GM21825 (cell line): ENCODE results near the gene FLT1.

ENCODE experiments used
- ATAC-seq: cut with Tn5 transposase; IDR thresholded peaks from one replicate; pipeline ENCODE4 v1.9.1; 2021; ENCODE audit warnings: mild to moderate bottlenecking, moderate library complexity; ENCODE audit not compliant: unreplicated experiment

Gene FLT1, protein sequence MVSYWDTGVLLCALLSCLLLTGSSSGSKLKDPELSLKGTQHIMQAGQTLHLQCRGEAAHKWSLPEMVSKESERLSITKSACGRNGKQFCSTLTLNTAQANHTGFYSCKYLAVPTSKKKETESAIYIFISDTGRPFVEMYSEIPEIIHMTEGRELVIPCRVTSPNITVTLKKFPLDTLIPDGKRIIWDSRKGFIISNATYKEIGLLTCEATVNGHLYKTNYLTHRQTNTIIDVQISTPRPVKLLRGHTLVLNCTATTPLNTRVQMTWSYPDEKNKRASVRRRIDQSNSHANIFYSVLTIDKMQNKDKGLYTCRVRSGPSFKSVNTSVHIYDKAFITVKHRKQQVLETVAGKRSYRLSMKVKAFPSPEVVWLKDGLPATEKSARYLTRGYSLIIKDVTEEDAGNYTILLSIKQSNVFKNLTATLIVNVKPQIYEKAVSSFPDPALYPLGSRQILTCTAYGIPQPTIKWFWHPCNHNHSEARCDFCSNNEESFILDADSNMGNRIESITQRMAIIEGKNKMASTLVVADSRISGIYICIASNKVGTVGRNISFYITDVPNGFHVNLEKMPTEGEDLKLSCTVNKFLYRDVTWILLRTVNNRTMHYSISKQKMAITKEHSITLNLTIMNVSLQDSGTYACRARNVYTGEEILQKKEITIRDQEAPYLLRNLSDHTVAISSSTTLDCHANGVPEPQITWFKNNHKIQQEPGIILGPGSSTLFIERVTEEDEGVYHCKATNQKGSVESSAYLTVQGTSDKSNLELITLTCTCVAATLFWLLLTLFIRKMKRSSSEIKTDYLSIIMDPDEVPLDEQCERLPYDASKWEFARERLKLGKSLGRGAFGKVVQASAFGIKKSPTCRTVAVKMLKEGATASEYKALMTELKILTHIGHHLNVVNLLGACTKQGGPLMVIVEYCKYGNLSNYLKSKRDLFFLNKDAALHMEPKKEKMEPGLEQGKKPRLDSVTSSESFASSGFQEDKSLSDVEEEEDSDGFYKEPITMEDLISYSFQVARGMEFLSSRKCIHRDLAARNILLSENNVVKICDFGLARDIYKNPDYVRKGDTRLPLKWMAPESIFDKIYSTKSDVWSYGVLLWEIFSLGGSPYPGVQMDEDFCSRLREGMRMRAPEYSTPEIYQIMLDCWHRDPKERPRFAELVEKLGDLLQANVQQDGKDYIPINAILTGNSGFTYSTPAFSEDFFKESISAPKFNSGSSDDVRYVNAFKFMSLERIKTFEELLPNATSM (N-terminal part only)

DNA sequence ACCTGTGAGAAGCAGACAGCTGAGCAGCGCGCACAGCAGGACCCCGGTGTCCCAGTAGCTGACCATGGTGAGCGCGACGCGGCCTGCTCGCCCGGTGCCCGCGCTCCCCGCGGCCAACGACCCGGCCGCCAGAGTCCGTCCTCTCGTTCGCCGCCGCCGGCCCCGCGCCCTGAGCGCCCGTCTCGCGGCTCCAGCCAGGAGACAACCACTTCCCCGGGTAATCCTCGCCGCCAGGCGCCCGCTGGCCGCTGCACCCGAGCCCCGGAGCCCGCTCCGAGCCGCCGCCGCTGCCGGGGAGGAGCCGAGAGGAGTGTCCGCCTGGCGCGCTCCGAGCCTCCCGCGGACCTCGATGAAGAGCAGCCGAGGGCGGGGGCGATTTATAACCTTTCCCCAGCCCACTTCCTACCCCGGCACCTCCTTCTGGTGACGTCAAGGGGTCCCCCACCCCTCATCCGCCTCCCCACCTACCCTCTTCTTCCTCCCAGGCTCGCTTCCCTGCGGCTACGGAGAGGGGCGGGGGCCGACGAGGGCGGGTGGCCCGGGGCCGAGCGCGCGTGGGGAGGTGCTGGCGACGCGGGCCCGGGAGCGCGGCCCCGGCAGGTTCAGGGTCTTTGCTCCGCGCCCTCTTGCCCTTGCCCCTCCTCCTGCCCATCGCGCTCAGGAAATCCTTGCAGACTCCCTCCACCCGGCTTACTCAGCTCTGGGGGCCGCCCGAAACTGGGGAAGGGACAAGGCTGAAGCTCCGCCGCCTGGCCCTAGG is at the start of gene FLT1:
FLT1 (minus strand) TSS at position 351 of the 760 bp plus-strand sequence; CDS start at position 66, 285 bp downstream.
- no peak for ATAC-seq

DNA sequence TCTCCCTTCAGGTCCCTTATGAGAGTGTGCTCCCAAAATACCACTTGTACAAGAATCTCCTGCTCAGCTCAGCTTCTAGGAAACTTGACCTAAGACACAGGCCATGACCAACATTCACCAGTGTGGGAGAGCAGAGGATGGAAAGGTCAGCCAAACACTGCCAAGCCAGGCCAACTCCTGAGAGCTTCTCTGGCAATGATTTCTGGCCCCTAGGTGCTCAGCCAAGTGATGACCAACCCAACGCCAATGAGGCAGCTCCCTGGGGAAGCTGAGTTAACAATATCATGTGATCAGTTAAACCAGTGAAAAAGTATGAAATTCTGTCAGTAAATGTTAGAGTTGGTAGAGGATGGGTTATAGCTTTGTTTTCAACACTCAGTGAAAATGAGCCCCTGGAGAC is 49.1 kb upstream of the FLT1 start:
- no peak for ATAC-seq

DNA sequence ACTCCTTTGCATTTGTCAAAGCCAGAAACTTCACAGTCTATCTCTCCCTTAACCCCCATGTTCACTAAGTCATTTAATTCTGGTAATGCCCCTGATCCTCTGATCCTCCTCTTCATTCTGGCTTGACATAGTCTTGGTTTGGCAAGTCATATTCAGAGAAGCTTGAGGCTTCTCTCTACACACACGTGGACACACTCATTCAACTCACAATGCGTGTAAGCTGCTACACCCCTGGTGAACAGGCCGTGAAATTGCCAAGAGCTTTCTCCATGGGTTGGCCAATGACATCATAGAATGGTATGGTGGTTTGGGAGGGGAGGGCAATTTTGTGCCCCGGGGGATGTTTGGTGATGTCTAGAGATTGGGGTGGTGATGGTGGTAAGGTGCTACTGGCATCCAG is 47.9 kb upstream of the FLT1 start:
- ATAC-seq = no peak

DNA sequence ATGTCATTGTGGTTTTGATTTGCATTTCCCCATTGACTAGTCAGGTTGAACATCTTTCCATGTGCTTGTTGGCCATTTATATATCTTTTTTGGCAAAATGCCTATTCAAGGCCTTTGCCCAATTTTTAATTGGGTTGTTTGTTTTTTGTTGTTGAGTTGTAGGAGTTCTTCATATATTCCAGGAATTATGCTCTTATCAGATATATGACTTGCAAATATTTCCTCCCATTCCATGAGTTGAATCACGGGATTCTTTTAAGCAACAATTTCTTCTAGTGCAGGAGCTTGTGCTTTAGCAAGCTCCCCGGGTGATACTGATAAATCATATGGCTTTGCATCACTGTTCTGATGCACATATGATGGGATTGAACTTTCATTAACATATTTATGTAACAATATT is 47.0 kb upstream of the FLT1 start:
- ATAC-seq = no peak

DNA sequence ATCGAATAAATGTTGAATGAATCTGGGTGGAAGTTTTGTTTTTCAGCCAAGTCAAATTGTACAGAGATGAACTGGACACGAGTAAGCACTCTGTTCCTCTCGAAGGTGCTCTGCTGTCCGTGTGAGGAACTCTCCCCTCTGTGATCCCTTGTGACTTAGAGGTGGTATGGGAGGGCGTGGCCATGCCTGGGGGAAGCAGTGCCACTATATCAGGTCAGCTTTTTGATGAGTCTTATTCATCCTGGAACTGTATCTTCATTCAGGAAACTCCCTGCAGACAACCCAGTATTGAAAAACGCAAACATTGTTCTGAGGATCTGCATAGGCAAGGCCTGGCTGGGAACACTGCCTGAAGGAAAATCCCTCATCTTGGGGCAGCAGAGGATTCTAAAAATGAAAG is 45.7 kb upstream of the FLT1 start:
- ATAC-seq = peak; percentile 80

DNA sequence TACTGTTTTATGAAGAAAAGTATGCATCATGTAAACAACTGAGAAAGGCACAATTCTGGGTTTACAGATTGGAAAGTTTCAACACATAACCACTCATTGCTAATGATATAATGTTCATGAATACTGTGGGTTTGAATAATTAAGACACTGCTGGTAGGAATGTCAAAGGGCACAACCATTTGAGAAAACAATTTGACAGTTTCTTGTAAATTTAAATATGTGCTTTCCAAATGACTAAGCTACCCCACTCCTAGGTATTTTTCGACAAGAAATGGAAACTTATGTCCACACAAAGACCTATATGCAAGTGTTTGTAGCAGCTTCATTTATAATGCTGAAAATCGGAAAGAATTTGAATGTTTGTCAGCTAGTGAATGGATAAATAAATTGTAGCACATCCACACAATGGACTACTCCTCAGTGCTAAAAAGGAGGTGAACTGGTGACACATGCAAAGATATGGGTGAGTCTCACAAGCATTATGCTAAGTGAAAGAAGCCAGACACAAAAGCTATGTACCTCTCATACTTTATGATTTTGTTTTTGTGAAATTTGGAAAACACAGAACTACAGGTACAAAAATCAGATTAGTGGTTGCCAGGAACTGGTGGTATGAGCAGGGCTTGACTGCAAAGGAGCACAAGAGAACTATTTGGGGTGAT is 44.8 kb upstream of the FLT1 start:
- no peak for ATAC-seq

DNA sequence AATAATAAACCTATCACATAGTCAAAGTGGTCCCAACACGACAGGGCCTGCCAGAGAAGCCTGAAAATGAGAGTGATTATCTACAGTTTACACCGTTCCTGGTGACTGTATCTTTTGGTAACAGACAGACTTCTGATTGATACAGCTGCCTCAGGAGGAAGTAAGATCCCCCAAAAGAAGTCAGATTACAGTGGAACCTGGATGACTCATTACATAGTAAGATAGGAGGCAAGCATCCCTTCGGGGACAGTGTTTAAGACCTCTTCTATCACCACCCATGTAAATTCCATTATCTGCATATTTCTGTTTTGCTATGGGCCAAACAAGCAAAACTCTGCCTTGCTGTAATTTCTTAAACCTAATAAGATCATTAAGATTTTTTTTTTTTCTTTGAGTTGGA is 44.0 kb upstream of the FLT1 start:
- ATAC-seq = no peak

DNA sequence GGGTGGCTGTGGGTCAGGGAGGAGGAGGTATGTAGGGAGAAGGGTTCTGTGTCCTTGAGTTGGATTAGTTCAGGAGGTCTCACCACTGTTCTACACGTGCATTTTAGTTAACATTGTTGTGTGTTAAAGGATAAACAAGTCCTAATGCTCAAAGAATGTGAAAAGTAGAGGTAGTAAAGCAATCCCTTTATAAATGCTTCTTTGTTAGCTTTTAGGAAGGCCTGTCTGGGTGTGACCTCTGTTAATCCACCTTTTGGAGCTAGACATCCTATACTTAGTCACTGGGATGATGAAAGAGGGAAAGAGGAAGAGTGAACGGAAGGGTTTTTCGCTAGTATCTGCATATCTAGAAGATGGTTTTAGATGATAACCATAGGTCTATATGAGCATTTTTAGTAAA is 42.2 kb upstream of the FLT1 start:
- no peak for ATAC-seq

DNA sequence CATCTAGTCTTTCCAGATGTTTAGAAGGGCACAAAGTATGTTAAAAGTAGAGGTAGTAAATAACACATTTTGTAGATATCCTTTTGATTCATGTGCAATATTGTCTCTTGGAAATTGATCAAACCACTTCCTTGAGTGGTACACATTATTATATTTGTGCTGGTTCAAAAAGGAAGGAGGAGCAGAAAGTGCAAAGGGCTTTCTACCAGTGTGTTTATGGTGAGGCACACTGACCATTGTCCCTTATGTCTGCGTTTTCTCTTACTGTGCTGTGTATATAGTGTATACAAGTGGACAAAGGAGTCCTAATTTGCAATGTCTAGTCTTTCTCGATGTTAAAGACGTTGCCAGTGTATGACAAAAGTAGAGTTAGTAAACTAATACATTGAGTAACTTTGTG is 41.4 kb upstream of the FLT1 start:
- no peak for ATAC-seq

DNA sequence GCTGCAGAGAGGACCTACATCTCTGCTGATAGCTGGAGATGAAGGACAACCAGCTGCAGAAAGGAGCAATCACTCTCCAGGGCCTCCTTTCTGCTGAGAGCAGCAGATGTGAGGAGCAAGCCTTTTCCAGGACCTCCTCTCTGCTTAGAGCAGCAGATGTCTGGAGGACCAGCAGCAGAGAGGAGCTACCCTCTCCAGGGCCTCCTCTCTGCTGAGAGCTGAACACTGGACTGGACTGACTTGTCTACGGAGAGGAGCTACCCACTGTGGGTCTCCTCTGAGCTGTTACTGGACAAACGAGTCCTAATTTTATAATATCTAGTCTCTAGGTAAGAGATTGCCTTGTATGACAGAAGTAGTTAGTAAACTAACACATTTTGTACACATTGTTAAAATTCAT is 40.8 kb upstream of the FLT1 start:
- no peak for ATAC-seq

DNA sequence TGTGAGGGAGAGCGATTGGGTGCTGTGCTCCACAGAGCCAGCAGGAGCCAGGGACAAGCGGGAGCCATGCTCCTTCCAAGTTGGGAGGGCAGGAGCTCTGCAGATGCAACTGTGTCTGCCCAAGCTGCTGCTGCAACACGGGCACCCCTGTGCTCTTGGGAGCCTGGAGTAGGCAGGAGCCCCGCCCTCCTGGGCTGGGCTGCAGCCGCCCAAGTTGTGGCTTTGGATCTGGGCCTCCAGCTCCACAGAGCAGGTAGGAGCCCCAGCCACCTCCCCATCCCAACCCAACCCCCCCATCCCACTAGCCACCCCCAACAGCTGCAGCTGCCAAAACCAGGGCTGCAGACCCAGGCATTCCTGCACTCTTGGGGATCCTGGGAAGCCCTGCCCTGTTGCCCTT is 39.9 kb upstream of the FLT1 start:
- no peak for ATAC-seq

DNA sequence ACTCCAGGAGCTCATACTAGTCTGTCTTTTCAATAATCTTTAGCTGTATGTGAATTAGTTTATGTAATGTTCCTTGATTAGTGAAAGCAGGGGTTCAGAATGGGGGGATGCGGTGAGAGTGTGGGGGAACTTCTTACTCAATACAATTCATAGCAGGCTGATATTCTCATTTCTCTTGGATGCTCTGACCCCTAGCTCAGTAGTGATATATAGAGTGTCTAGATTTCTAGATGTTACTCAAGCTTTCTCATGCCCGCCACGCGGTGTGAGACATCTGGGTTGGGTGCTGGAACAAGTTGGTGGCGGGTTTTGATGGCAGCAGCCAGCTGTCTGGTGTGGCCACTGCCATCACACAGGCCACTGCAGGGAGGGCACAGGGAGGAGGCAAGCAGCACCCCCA is 39.3 kb upstream of the FLT1 start:
- ATAC-seq = no peak

DNA sequence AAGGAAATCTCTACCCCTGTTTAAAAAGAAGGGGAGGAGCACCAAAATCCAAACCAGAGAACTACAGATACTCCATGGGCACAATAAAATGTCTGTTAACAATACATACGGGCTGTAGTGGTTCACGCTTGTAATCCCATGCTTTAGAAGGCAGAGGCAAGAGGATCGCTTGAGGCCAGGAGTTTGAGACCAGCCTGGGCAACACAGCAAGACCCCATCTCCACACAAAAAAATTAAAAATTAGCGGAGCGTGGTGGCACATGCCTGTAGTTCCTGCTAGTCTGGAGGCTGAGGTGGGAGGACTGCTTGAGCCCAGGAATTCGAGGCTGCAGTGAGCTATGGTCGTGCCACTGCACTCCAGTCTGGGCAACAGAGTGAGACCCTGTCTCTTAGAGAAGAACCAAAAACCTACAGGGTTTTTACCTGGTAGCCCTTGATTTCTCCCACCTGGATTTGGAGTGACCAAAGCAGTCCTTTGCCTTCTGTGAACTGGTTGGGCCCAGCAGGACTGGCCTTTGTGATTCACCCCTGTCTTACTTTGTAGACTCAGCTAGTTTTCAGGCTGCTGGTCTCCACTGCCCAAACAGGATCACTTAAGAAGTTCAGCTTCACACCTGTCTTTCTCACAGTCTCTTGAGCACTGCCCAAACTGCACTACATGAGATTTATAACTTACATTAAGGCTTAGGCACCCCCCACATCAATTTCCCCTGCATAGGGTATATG is 38.7 kb upstream of the FLT1 start:
- ATAC-seq = no peak

DNA sequence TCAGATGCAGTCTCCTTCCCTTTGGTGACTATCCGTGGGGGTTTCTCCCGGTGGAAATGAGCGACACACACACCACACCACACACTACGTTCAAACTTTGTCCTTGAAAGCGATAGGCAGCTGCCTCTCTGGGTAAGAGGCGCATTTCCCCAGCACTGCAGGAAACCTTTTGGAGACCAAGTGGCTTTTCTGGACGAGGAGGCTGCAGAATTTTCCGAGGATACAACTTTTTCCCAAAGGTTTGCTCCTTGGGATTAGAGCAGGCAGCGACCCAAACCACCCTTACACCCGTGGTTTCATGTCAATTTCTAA is 38.2 kb upstream of the FLT1 start:
- no peak for ATAC-seq

DNA sequence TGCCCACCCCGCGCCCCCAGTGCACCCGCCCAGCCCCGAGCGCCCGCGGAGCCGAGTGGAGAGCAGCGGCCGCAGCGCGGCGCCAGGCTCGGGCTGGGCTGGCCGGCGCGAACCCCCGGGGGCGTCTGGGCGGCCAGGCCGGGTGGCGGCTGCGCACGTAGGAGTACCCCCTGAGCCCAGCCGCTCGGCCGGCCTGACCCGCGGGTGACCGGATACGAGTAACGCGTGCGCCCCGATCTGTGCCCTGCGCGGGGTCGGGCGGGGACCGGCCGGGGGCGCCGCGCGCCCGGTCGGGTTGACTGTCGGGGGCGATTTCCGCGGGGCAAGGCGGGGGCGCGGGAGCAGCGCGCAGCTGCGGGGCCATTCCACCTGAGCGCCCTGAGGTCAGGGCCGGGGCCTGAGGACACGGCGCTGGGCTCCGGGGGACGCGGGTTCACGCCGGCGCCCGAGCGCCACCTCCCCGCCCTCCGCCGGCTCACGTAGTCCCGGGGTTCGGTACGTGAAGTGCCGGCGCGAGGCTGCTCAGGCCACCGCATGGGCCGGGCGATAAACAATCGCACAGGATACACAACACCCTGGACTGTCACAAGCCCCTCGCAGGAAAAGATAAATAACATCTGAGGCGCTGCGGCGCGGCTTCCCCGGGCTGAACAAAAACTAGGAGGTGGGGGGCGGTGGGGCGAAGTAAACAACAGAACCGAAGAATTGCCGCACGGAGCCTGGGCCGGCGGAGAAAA is 37.6 kb upstream of the FLT1 start:
- ATAC-seq = no peak

DNA sequence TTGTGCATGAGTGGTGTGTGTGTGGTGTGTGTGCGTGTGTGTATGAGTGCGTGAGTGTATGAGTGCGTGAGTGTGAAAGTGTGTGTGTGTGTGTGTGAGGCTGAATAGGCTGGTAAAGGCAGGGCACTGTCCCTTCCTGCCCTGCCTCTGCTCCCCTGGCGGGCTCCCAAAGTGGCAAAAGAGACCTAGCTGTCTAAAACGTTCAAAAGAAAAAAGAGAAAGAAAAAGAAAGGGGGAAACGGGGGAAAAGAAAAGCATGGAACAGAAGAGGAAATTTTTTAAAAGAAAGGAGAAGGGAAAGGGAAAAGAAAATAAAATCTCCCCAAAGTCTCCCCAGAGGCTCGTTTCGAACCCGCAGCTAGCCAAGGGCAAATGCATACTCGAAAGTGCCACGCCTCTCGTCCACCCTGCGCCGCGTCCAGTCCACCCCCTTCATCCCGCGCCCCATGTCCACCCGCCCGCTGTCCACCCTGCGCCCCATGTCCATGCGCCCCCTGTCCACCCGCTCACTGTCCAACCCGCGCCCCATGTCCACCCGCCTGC is 37.0 kb upstream of the FLT1 start:
- ATAC-seq = no peak

DNA sequence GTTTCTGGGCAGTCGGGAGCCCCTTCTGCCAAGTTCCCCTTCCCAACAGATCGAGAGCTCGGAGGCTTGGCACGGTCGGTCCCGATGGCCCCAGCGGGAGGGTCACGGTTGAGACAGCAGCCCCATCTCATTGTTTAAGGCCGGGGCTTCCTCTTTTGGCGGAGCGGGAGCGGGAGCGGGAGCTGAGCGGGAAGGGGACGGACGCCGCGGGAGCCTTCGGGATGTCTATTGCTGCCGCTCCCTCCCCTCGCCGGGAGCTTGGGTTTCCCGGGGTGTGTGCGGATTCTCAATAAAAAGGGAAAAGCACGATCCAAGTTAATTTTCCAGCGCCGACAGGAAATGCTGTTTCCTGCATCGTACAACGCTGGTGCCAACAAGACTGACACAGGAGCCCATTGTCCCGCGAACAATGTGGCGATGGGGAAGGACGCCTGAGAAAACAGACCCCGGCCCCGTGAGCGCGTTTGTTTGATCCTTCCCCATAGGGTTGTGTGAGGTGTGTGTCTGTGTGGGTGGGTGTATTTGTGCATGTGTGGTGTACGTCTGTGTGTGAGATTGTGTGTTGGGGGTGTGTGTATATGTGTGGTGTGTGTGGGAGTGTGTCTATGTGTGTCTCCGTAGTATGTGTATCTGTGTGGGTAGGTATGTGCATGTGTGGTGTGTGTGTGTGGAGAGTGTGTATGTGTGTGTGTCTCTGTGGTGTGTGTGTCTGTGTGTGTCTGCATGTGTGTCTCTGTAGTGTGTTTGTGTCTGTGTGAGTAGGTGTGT is 36.3 kb upstream of the FLT1 start:
- ATAC-seq = no peak

DNA sequence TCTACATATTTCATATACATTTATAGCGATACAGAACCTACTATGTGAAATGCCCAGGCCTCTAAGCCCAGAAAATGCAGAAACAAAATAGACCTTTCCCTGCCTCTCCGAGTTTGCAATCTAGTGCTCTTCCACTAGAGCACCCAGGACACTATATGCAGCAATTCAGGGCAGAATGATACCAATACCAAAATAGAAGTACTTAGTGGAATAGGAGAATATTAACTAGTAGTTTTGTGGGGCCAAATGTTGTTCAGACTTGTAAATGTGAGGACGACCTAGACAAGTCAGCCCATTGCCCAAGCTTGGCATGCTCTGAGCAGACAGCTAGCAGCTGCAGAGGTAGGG is 35.8 kb upstream of the FLT1 start:
- no peak for ATAC-seq
